GM23338 (cell line): ENCODE measurements around the gene CTTN. TPM values are rescaled to one million over a fixed set of nuclear protein-coding genes. Genes with fewer than 3 reads are reported as not detected.

Experiments used
- ATAC-seq: fragments of 200-7000 bp; cut with Tn5 transposase; 3 replicates; pipeline ENCODE4 v1.9.1; 2020
- DNase-seq: peaks from one replicate; pipeline ENCODE4 v3.0.0-alpha.2; 2015; ENCODE audit warnings: low spot score
- H2AFZ ChIP-seq: fragments of 200-600 bp; sonication (generic); 2 replicates; pipeline ENCODE4 v1.8.0; 2016; ENCODE audit warnings: antibody characterized with exemption, mild to moderate bottlenecking, moderate library complexity
- H3F3A ChIP-seq: fragments of 200-600 bp; sonication (generic); replicated peaks from 2 replicates; pipeline ENCODE4 v1.8.0; 2017; ENCODE audit warnings: antibody characterized with exemption, mixed run types, low read depth
- H3K27ac ChIP-seq: fragments of 200-600 bp; sonication (generic); 2 replicates; pipeline ENCODE4 v1.6.1; 2016; ENCODE audit warnings: low read depth
- H3K27me3 ChIP-seq: fragments of 200-600 bp; sonication (generic); 2 replicates; pipeline ENCODE4 v1.8.0; 2016; ENCODE audit warnings: mild to moderate bottlenecking, mixed run types, moderate library complexity; ENCODE audit not compliant: insufficient read depth
- H3K36me3 ChIP-seq: fragments of 200-600 bp; sonication (generic); 2 replicates; pipeline ENCODE4 v1.8.0; 2016; ENCODE audit warnings: mild to moderate bottlenecking; ENCODE audit not compliant: insufficient read depth
- H3K4me1 ChIP-seq: fragments of 200-600 bp; sonication (generic); 2 replicates; pipeline ENCODE4 v1.8.0; 2016; ENCODE audit warnings: mild to moderate bottlenecking, moderate library complexity; ENCODE audit not compliant: insufficient read depth
- H3K4me2 ChIP-seq: fragments of 200-600 bp; sonication (generic); 2 replicates; pipeline ENCODE4 v1.7.1; 2017; ENCODE audit warnings: mixed run types
- H3K4me3 ChIP-seq: fragments of 200-600 bp; sonication (generic); 2 replicates; pipeline ENCODE4 v1.6.1; 2016; ENCODE audit warnings: mixed run types
- H3K79me2 ChIP-seq: fragments of 200-600 bp; sonication (generic); replicated peaks from 2 replicates; pipeline ENCODE4 v1.8.0; 2017; ENCODE audit warnings: mild to moderate bottlenecking; ENCODE audit not compliant: insufficient read depth
- H3K9me2 ChIP-seq: fragments of 200-600 bp; sonication (generic); 2 replicates; pipeline ENCODE4 v1.8.0; 2017; ENCODE audit not compliant: insufficient read depth
- H4K20me1 ChIP-seq: fragments of 200-600 bp; sonication (generic); replicated peaks from 2 replicates; pipeline ENCODE4 v1.8.0; 2017; ENCODE audit warnings: mild to moderate bottlenecking; ENCODE audit not compliant: insufficient read depth
- H3K27ac Mint-ChIP-seq: 2 replicates; pipeline ENCODE4 v1.8.0; 2020; ENCODE audit warnings: inconsistent platforms, mild to moderate bottlenecking, moderate library complexity, mixed read lengths
- H3K27me3 Mint-ChIP-seq: 3 replicates; pipeline ENCODE4 v1.8.0; 2022; ENCODE audit warnings: low read depth, mild to moderate bottlenecking, moderate library complexity, mixed read lengths, inconsistent platforms; ENCODE audit not compliant: insufficient read depth, poor library complexity
- H3K36me3 Mint-ChIP-seq: 3 replicates; pipeline ENCODE4 v1.8.0; 2021; ENCODE audit warnings: low read depth, mild to moderate bottlenecking, inconsistent platforms, moderate library complexity, mixed read lengths
- H3K4me1 Mint-ChIP-seq: 3 replicates; pipeline ENCODE4 v1.8.0; 2020; ENCODE audit warnings: mild to moderate bottlenecking, inconsistent platforms, mixed read lengths
- H3K4me3 Mint-ChIP-seq: 3 replicates; pipeline ENCODE4 v1.8.0; 2021; ENCODE audit warnings: moderate library complexity, mild to moderate bottlenecking, inconsistent platforms, mixed read lengths
- H3K9me3 Mint-ChIP-seq: 3 replicates; pipeline ENCODE4 v1.8.0; 2020; ENCODE audit warnings: moderate library complexity, mild to moderate bottlenecking, inconsistent platforms, mixed read lengths
- CREB1 ChIP-seq: fragments of 250-450 bp; sonication (Bioruptor Pico); IDR thresholded peaks from 2 replicates; pipeline ENCODE4 v1.5.0; 2020; ENCODE audit warnings: low read depth, mild to moderate bottlenecking, moderate library complexity
- CTCF ChIP-seq, 2 experiments: fragments of 200-600 bp in 1 of 2; sonication (generic) in 1 of 2; conservative IDR thresholded peaks; 2 replicates each; pipeline versions ENCODE4 v1.5.1 to v1.6.1; 2016 to 2017; ENCODE audit warnings: antibody characterized with exemption in 2 of 2, low read depth in 2 of 2, mild to moderate bottlenecking in 2 of 2, moderate library complexity in 1 of 2
- ETS1 ChIP-seq: IDR thresholded peaks from 2 replicates; pipeline ENCODE4 v1.6.1; 2016; ENCODE audit warnings: antibody characterized with exemption
- EZH2 ChIP-seq: fragments of 200-600 bp; sonication (generic); IDR thresholded peaks from one replicate; pipeline ENCODE4 v1.8.0; 2017; ENCODE audit warnings: antibody characterized with exemption, mild to moderate bottlenecking, low read depth; ENCODE audit not compliant: unreplicated experiment
- EZH2phosphoT487 ChIP-seq: fragments of 200-600 bp; sonication (generic); IDR thresholded peaks from one replicate; pipeline ENCODE4 v1.8.1; 2018; ENCODE audit warnings: antibody characterized with exemption; ENCODE audit not compliant: unreplicated experiment
- JUNB ChIP-seq: IDR thresholded peaks from one replicate; pipeline ENCODE4 v1.6.1; 2016; ENCODE audit warnings: antibody characterized with exemption; ENCODE audit not compliant: unreplicated experiment
- NANOG ChIP-seq: IDR thresholded peaks from 2 replicates; pipeline ENCODE4 v1.6.1; 2016; ENCODE audit warnings: antibody characterized with exemption, borderline replicate concordance
- POLR2AphosphoS5 ChIP-seq: IDR thresholded peaks from 2 replicates; pipeline ENCODE4 v1.6.1; 2016; ENCODE audit warnings: antibody characterized with exemption, low read depth
- REST ChIP-seq: IDR thresholded peaks from one replicate; pipeline ENCODE4 v1.6.1; 2018; ENCODE audit warnings: antibody characterized with exemption; ENCODE audit not compliant: unreplicated experiment
- STAT1 ChIP-seq: IDR thresholded peaks from one replicate; pipeline ENCODE4 v1.6.1; 2016; ENCODE audit warnings: antibody characterized with exemption; ENCODE audit not compliant: unreplicated experiment
- ZNF114 ChIP-seq: fragments of 250-450 bp; sonication (Bioruptor Pico); IDR thresholded peaks from 2 replicates; pipeline ENCODE4 v1.5.0; 2020; ENCODE audit warnings: mild to moderate bottlenecking, moderate library complexity
- ZNF331 ChIP-seq: fragments of 250-450 bp; sonication (Bioruptor Pico); IDR thresholded peaks from 2 replicates; pipeline ENCODE4 v1.5.0; 2020; ENCODE audit warnings: low read depth, mild to moderate bottlenecking, moderate library complexity
- ZNF462 ChIP-seq: fragments of 250-450 bp; sonication (Bioruptor Pico); IDR thresholded peaks from 2 replicates; pipeline ENCODE4 v1.5.0; 2020; ENCODE audit warnings: mild to moderate bottlenecking, moderate library complexity
- polyA plus RNA-seq: library from polyadenylated mRNA; unstranded; fragments of >200 nt; fragmentation: Nextera tagmentation; extraction: Ambion mirVana; gene quantifications from 2 replicates; pipeline ENCODE4 v1.2.1, GENCODE V29; 2016
- total RNA-seq: library from RNA; depleted of rRNA; stranded (reverse); fragments of >200 nt; shearing (Covaris generic); gene quantifications from 2 replicates; pipeline ENCODE4 v1.2.3, GENCODE V29; 2014

CTTN gene
- total and polyA plus RNA-seq, 2 experiments from 2014 or later, result 163 to 343 TPM

- Histone ChIP-seq H3K79me2 (no peaks in the 10 kb centered on the region), H4K20me1 (no peaks in the 10 kb centered on the region), H3K4me3 (no peak overlapping the region), H3F3A (no peaks in the 10 kb centered on the region), H3K36me3 (peaks cover 3% of the 10 kb centered on the region; the same call in 1 of the 2 replicates), H3K4me2 (no peak overlapping the region), H2AFZ (no peak overlapping the region), H3K9me2 (no peaks in the 10 kb centered on the region), H3K27me3 (no peaks in the 10 kb centered on the region), H3K4me1 (peaks cover 8% of the 10 kb centered on the region; the same call in 1 of the 2 replicates), H3K27ac (no peak overlapping the region)
- H3K27ac Mint-ChIP-seq, result no peak overlapping the region
- ATAC-seq (no peak), DNase-seq (no peak)
- peaks cover 25% of the 10 kb centered on the region for H3K36me3 Mint-ChIP-seq
- H3K4me1 Mint-ChIP-seq, result peaks cover 14% of the 10 kb centered on the region
- peaks cover 25% of the 10 kb centered on the region for H3K9me3 Mint-ChIP-seq
- H3K27me3 Mint-ChIP-seq, result peaks cover 15% of the 10 kb centered on the region
- H3K4me3 Mint-ChIP-seq, result no peak overlapping the region
- TF ChIP-seq POLR2AphosphoS5, result no peak
- no peak for TF ChIP-seq REST
- no peak for TF ChIP-seq ZNF462
- TF ChIP-seq EZH2, result no peak
- TF ChIP-seq NANOG, result no peak
- no peak for TF ChIP-seq STAT1
- no peak for TF ChIP-seq JUNB
- no peak for TF ChIP-seq ZNF114 (CRISPR knock-in tag)
- TF ChIP-seq ETS1, result no peak
- TF ChIP-seq CREB1 (CRISPR knock-in tag), result no peak
- TF ChIP-seq CTCF (conservative IDR thresholded peaks at IDR 0.05; ENCODE audit: low read depth in 2 of 2), result no peak
- TF ChIP-seq ZNF331, result no peak
- no peak for TF ChIP-seq EZH2phosphoT487
Measured at GRCh38 chr11:70445605-70446004, 47.3 kb downstream of the CTTN start.
